ENCODE data around the gene PREP.
"Not testable (repeated sequence)": the region's sequence is repeated elsewhere in the genome, so short reads cannot be mapped to it uniquely, and the experiment has no call there.

PREP gene

DNA sequence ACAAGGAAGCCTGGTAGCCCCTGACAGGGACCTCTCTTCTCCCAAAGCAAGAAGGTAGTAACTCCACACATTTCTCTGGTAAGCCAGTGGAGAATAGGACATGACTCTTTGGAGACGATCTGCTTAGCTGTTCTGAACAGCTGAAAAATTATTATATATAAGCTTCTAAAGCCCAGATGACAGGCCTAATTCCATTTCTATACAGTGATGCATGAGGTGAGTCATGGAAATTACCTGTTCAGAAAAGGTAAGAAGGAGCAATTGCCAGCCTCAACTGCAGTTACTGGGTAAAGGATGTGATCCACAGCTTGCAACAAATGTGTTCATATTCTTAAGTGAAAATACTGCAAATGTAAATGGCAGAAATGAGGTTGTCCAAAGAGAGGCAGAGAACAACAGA lies 54.0 kb downstream of the PREP start:
- DNase-seq (ENCODE audit: insufficient read length, low spot score) (no peak), FAIRE-seq (no peak)

DNA sequence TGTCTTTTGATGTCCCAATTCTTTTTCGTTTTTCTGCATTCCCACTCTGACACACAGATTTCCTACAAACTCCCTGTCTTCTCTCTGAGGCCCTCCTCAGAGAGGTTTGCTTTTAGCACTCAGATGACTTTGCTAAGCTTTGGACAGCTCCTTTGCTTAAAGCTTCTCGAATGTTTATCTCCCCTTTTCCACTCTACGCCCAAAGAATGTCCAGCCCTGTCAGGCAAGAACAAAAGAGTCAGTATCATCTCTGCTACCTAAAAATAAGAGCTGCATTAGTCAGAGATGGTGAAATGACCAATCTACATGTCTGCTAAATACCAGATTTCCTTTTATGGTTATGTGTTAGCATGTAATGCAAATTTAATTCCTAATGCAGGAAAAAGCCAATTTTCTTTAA lies 56.8 kb downstream of the PREP start:
- no peak for DNase-seq (ENCODE audit: insufficient read length, low spot score)
- no peak for FAIRE-seq

DNA sequence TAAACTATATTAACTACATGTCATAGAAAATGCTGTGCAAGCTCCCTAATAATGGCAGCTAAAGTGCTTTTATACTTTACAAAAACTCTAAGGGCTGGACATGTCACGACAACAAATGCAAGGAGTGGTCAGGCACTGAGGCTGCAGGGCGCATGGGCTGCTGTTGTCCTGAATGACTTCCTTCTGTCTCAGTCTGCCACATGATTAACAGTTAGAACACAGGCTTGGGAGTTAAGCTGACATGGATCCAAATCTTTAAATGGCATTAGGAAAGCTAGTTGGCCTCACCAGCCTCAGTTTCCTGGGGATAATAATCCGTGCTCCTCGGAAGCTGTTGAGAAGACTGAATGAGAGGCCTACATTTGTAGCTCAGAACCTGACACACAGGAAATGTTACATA lies 57.4 kb downstream of the PREP start:
- no peak for FAIRE-seq
- no peak for DNase-seq (ENCODE audit: insufficient read length, low spot score)

DNA sequence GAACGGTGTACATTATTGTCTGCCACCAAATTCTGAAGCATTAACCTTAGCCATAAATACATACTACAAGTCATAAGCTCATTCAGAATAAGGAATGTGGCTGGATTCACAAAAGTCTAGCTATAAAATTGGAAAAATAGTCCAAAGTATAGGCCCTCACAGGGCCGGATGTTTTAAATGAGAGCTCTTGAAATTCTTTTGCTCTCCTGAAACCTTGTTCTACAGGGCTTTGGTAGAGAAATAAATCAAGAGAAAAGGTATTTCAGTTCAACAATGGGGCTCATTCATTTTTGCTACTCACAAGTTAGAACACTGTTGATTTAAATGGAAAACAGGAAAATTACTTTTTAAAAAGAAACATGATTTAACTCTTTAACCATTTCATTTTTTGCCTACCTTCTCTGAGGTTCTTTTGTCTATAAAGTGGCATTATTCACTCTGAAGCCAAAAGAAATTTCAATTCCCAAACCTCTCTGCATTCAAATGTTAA lies 58.0 kb downstream of the PREP start:
- FAIRE-seq = no peak
- no peak for DNase-seq (ENCODE audit: insufficient read length, low spot score)

DNA sequence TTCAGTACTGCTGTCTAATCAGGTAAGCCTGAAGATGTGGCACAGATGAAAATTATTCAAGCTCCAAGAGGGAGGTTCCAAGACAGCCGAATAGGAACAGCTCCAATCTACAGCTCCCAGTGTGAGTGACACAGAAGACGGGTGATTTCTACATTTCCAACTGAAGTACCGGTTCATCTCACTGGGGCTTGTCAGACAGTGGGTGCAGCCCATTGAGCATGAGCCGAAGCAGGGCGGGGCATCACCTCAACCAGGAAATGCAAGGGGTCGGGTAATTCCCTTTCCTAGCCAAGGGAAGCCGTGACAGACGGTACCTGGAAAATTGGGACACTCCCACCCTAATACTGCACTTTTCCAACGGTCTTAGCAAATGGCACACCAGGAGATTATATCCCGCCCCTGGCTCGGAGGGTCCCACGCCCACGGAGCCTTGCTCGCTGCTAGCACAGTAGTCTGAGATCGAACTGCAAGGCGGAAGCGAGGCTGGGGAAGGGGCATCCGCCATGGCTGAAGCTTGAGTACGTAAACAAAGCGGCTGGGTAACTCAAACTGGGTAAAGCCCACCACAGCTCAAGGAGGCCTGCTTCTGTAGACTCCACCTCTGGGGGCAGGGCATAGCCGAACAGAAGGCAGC lies 64.4 kb downstream of the PREP start:
- not testable (repeated sequence) for DNase-seq (ENCODE audit: insufficient read length, low spot score); FAIRE-seq

DNA sequence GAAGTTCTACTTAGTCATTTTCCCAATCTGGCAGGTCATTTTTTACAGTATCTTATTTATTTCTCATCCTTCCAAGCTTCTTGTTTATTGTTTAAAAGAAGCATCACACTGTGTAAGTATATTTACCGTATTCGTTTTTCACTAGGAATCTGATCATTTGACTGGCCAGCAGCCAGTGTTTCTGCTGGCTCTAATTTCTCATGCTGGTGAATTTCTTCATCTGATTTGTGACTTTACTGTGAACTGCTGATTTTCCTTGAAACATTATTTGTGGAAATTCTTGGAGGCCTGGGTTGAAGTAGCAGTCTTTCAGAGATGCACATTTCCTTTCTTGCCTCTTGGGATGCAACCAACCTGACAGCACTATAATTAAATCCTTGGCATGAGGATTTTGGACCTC lies 65.9 kb downstream of the PREP start:
- DNase-seq (ENCODE audit: insufficient read length, low spot score) (no peak), FAIRE-seq (no peak)

- FAIRE-seq = no peak
- DNase-seq (ENCODE audit: insufficient read length, low spot score) = no peak
These were observed 70.3 kb downstream of the PREP start for GRCh38 chr6:105332576-105332975.

DNA sequence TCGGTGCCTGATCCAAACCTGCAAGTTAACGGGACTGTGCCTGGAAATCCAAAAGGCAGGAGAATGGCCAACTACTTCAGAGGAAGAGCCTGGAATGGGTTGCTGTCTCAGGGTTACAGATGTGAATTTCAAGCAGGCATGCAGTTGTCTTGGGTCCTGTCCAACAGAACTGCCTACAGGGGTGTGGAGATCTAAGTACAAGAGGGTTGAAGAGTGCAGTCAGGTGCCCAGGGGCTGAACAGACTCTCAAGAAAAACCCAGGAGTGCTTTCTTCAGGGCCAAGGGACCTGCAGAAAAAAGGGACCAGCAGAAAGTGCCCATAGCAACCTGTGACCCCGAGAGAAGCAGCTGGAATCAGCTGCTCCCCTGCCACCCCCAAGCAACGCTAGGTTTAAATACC lies 71.0 kb downstream of the PREP start:
- FAIRE-seq (no peak), DNase-seq (ENCODE audit: insufficient read length, low spot score) (no peak)

DNA sequence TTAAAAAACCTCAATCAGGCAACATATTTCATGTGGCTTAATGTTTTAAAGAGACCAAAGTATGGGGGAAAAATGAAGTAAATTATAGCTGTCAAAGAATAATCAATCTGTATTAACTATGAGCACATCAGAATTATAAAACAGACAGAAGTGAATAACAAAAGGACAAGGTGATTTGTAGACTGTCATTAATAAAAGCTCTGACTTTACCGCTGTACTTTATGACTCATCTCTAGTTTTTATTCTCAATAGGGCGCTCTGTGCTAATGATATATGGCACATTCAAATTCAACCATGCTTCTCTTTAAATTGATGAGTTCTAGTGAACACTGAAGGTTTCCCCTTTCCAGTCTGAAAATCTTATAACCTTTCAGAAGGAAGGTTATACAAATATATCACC lies 72.0 kb downstream of the PREP start:
- no peak for DNase-seq (ENCODE audit: insufficient read length, low spot score)
- FAIRE-seq = no peak

- no peak for FAIRE-seq
- no peak for DNase-seq (ENCODE audit: insufficient read length, low spot score)
These were observed 72.5 kb downstream of the PREP start for GRCh38 chr6:105330364-105330763.

DNA sequence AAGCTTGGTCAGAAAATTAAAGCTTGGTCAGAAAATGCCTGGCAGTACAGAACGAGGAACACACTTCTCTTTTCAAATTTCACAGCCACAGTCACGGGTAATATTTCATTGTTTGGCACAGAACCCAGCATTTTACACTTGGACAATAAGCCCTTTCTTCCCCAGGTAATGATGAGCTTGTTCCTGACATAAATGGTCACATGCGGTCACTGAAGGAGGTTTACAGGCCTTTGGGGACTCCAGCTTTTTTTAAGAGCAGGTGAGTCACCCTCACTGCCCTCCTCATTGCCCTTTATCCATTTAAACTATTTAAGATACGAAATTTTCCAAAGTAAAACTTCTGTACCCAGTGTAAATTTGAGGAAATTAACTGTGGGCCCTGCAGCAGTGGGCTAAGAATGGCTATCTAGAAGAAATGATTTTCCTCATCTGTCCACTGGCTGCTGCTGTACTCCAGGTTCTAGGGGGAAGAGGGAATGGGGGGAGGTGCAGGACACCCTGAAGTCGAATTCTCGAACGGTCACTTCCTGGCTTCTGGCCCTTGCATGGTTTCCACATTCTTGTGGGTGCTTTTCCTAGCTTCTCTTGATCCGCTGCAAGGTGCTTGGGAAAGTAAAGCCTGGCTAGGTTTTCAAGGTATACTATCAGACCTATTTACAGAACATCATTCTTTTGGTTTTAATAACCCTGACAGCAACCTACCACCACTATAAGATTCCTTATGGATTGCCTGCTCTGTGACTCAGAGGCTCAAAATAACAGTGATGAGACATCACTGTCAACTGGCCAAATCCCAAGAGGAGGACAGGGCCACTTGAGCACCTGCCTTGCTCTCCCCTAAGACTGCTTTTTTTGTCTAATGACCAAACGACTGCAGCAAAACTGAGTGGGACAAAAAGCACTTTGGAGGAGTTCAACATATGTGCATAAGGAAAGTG lies 75.8 kb downstream of the PREP start:
- DNase-seq (ENCODE audit: insufficient read length, low spot score) = no peak
- no peak for FAIRE-seq

DNA sequence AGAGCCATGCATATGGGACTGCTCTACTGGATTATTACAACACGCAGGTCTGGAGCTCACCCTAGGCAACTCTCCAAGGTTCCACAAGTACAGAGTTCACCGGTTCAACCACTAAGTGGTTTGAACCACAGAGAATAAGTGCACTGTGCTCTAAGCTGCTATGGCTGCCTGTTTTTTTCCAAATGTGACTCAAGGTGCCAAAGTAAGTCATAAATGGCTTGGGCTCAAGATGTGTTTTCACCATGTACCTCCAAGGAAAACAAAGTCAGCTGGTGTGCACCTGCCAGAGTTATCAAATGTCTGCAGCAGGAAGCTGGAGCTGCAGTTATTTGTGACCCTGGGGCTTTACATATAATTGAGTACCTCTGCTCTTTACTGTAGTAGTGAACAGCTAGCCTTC lies 76.7 kb downstream of the PREP start:
- no peak for DNase-seq (ENCODE audit: insufficient read length, low spot score)
- no peak for FAIRE-seq

DNA sequence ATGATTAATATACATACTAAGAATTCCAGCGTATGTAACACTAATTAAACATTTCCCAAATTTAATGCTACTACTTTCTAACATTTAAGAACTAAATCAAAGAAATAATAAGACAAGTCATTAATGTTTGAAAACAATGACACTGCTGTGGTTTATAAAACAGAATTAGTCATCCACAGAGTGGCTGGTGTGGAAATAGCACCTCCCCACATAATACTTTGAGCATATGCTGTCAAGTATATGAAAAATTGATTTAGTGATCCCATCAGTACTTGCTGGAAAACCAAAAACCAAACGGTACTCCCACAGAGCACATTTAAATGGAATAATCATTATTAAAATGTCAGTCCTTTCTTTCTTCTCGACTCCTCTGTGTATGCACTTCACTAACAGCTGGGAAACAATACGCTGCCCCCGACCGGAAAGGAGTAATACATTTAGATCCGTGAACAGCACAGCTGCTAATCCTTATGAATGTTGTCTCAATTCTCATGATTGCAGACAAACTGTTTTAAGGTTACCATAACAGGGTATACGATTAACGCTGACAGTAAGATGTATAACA lies 78.4 kb downstream of the PREP start:
- no peak for FAIRE-seq
- DNase-seq (ENCODE audit: insufficient read length, low spot score) = no peak

DNA sequence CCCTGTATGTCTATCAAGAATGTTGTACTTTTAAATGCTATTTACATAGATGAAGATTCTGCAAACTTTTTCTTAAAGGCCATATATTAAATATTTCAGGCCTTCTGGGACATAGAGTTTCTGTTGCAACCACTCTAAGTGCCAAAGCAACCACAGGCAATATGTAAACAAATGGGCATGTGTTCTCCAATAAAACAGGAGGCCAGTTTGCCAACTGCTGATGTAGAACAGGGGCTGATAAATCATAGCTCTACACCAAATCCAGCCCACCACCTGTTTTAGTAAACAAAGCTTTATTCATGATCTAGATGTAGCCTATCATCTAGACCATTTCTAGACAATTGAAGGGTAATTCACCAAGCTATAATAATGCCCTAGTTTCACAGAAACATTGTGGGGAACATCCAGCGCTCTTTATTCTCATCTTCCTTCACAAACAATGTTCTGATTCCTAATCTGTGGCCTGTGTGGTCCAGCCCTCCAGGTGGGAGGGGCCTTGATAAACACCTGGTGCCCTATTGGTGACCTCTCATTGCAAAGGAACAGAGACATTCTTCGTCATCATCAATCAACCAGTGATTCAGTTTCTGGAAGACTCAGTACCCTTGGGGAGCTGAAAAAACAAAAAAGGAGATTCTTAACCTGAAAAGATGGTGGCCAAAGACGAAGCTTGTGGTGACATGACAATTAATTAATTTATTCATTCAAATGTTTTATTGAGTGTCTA lies 80.2 kb downstream of the PREP start:
- no peak for FAIRE-seq
- DNase-seq (ENCODE audit: insufficient read length, low spot score) = no peak

DNA sequence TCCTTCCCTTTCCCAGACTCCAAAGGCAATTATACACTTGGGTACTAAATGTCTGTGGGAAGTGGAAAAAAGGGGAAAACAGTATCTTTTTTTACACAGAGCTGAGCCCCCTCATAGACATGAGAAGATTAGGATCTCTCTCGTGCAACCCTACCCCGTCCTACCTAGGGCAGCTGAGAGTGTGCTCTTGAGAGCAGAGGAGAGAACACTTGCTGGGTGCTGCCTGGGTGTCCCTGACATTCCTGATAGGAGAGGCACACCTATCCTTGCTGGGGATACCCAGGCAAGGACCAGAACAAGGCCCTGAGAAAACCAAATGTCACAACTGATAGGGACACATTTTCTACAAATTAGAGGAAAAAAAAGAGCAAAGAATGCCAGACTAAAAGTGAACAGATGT lies 81.2 kb downstream of the PREP start:
- FAIRE-seq = no peak
- no peak for DNase-seq (ENCODE audit: insufficient read length, low spot score)

DNA sequence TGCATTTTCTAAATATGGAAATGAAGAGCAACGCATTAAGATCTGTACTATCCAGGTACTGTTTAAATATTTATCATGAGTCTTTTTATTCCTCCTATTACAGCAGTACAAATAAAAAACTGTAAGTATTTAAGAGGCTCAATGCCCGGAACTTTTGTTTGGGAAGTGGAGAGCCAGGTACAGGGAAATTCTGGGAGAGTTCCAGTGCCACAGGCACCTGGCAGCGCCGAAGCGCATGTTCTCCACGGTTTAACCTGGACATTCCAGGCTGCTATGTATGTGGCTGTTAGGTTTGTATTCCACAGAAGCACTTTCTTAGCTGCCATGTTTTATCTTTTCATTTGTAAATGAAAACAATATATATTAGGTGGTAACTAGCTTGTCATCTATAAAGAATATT lies 81.7 kb downstream of the PREP start:
- DNase-seq (ENCODE audit: insufficient read length, low spot score) = no peak
- FAIRE-seq = no peak

- no peak for FAIRE-seq
- no peak for DNase-seq (ENCODE audit: insufficient read length, low spot score)
These were observed 82.1 kb downstream of the PREP start for GRCh38 chr6:105320765-105321164.

DNA sequence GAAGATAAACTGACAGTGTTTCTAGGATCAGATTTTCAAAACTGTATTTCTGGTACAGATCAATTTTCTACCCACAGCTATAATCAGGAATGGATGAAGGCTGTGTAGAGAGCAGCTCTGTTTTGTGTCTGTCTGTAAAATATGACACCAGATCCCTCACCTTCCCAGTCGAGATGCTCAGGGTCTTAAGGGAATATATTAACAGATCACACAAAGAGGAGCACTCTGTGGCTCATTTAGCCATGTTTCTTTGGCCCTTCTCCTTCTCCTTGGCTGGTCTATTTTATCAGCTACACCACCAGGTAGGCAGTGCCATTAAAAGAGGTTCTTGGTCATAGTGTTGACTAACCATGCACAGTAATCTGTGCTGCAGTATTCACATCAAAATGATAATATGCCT lies 82.6 kb downstream of the PREP start:
- DNase-seq (ENCODE audit: insufficient read length, low spot score) (no peak), FAIRE-seq (no peak)

DNA sequence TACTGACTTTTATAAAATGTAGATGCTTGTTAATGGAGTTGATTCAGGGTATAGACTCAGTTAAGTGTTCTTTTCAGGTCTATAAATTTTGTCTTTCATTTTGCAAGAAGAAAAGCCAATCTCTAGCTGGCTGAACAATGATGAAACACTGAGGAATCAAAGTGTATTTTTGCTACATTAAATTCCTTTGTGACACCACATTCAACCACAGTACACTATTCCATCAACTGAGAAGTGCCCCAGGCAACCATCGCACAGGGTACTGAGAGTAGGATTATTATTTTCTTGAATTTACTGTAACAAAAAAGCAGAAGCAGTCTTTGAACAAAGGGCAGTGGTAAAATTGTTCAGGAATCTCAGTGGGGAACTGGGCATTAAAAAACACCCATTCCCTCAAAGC lies 83.6 kb downstream of the PREP start:
- no peak for DNase-seq (ENCODE audit: insufficient read length, low spot score)
- no peak for FAIRE-seq

DNA sequence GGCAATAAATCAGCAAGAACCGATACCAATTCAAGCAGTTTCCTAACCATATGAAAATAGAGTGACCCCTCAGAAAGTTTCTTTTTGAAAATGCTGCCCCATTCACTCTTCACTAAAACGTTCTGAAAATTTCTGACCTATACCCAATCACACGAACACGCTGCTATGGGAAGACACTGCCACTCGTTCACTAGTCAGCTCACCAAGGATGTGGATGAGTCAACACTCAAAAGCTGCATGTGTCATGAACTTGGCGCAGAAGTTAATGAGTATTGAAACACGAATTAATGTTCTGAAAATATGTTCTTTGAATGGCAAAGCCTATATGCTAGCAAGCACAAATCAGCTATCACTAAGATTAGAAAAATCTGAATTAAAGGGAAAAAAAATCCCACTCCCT lies 84.2 kb downstream of the PREP start:
- DNase-seq (ENCODE audit: insufficient read length, low spot score) = no peak
- FAIRE-seq = no peak

Measured in GM19239 (cell line).